Thymus (tissue), 11 donors: ENCODE results near the gene GPR146. TPM values are rescaled to one million over a fixed set of nuclear protein-coding genes. Genes with fewer than 3 reads are reported as not detected.

Experiments used
- DNase-seq, 9 donors: peaks; one replicate each; pipeline ENCODE4 v3.0.0-alpha.2; 2013; ENCODE audit warnings: low spot score in 9 of 9, low read depth in 6 of 9, missing footprints in 1 of 9
- H3K27ac ChIP-seq, 2 donors: one replicate each; pipeline ENCODE4 v1.5.1; 2013; ENCODE audit warnings: control low read depth in 1 of 2, low read depth in 1 of 2, low read length in 1 of 2, mild to moderate bottlenecking in 1 of 2, moderate library complexity in 1 of 2
- H3K27me3 ChIP-seq, 2 donors: one replicate each; pipeline ENCODE4 v1.5.1; 2013; ENCODE audit warnings: low read length in 1 of 2; ENCODE audit not compliant: control insufficient read depth in 2 of 2, insufficient read depth in 1 of 2
- H3K36me3 ChIP-seq, 2 donors: one replicate each; pipeline ENCODE4 v1.5.1; 2013; ENCODE audit warnings: low read length in 1 of 2, mild to moderate bottlenecking in 1 of 2, moderate library complexity in 1 of 2; ENCODE audit not compliant: control insufficient read depth in 2 of 2, insufficient read depth in 2 of 2
- H3K4me1 ChIP-seq, 2 donors: one replicate each; pipeline ENCODE4 v1.5.1; 2013; ENCODE audit warnings: low read length in 2 of 2; ENCODE audit not compliant: control insufficient read depth in 2 of 2, insufficient read depth in 2 of 2
- H3K4me3 ChIP-seq, 2 donors: one replicate each; pipeline ENCODE4 v1.5.1; 2013; ENCODE audit warnings: low read length in 2 of 2, control low read depth in 1 of 2, mild to moderate bottlenecking in 1 of 2
- H3K9me3 ChIP-seq, 2 donors: one replicate each; pipeline ENCODE4 v1.5.1; 2013; ENCODE audit warnings: low read length in 1 of 2, mild to moderate bottlenecking in 1 of 2; ENCODE audit not compliant: control insufficient read depth in 2 of 2, insufficient read depth in 1 of 2
- WGBS: extraction: QIAGEN DNeasy Blood & Tissue Kit; methylation state at CpG from one replicate; pipeline ENCODE4 v1.1.7; 2013; 5-methylcytosine and 5-hydroxymethylcytosine counted together
- polyA plus RNA-seq: library from polyadenylated mRNA; stranded (reverse); fragments of 200-250 nt; gene quantifications from one replicate; pipeline ENCODE4 v1.2.3, GENCODE V29; 2013
- total RNA-seq: library from RNA; stranded (reverse); fragments of 120-200 nt; gene quantifications from one replicate; pipeline ENCODE4 v1.2.4, GENCODE V29; 2013
- donor health status: healthy.

Gene GPR146
- total and polyA plus RNA-seq, 2 donors = 2.7 to 12.6 TPM

DNA sequence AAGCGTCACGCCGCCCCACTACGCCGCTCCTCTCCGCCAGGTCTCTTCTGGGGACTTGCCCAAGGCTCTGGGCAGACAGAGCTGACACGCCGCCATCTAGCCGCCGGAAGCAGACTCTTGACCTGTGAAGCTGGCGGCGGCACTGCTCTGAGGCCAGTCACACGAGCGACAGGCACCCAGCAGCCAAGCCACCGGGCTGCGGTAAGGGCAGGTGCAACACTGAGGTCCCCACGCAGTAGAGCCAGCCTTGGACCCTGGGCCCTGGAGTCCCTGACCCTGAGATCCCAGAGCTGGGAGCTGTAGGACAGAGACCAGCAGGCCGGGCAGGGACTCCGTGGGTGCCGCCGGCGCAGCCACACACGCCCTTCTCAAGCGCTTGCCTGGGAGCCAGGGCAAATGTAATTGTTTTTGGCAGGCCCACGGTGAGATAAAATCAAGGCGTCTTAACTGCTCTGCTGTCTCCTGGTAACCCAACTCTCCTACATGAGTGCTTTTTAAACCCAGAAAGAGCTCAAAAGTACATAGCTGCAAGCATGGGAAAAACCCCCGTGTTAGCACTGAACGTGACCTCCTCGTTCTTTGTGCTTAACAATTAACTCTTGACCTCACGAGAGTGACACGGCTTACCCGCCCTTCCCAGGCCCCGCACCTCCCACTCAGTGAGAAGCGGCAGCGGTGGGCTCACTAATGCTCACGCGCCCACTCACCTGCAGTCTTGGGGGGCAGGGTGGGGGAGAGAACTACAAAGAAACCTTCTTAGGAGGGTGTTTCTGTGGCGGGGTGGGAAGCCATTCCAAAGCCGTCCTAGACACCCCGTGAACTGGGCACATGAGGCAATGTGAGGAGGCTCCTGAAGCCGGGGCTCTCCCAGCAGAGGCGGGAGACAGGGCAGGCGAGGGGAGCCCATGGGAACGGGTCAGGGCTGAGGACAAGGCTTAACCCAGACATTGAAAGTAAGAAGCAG is 52.1 kb downstream of the GPR146 start:
- WGBS = 96% methylated on average over 44 of the region's 44 CpGs
- H3K4me3 ChIP-seq = no peak overlapping the region
- H3K36me3 ChIP-seq = no peaks in the 10 kb centered on the region
- no peak overlapping the region for H3K27ac ChIP-seq
- peaks cover 0 to 22% of the 10 kb centered on the region in 2 donors for H3K4me1 ChIP-seq
- peaks cover 0 to 1% of the 10 kb centered on the region in 2 donors for H3K9me3 ChIP-seq
- DNase-seq = no peak
- H3K27me3 ChIP-seq = no peaks in the 10 kb centered on the region

DNA sequence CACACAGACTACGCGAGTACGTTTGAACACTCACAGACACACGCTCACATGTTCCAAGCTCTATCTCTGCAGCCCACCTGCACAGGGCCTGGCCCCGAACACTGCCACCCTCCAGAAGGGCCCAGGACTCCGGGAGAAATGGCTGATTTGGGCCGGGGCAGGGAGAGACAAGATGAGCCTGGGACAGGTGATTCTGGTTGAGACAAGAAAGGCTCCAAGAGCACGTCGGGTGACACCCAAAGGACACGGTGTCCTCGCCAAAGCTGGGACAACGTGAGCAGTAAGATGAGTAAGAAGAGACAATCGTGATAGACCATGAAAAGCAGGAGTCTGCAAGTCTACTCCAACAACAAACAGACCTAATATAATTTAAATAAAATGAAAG is 52.8 kb downstream of the GPR146 start:
- Histone ChIP-seq H3K9me3 (peaks cover 0 to 1% of the 10 kb centered on the region in 2 donors), H3K27ac (no peak overlapping the region), H3K4me1 (peaks cover 0 to 25% of the 10 kb centered on the region in 2 donors), H3K27me3 (no peaks in the 10 kb centered on the region), H3K4me3 (no peak overlapping the region), H3K36me3 (no peaks in the 10 kb centered on the region)
- DNase-seq = no peak
- 93% methylated on average over 13 of the region's 13 CpGs for WGBS

DNA sequence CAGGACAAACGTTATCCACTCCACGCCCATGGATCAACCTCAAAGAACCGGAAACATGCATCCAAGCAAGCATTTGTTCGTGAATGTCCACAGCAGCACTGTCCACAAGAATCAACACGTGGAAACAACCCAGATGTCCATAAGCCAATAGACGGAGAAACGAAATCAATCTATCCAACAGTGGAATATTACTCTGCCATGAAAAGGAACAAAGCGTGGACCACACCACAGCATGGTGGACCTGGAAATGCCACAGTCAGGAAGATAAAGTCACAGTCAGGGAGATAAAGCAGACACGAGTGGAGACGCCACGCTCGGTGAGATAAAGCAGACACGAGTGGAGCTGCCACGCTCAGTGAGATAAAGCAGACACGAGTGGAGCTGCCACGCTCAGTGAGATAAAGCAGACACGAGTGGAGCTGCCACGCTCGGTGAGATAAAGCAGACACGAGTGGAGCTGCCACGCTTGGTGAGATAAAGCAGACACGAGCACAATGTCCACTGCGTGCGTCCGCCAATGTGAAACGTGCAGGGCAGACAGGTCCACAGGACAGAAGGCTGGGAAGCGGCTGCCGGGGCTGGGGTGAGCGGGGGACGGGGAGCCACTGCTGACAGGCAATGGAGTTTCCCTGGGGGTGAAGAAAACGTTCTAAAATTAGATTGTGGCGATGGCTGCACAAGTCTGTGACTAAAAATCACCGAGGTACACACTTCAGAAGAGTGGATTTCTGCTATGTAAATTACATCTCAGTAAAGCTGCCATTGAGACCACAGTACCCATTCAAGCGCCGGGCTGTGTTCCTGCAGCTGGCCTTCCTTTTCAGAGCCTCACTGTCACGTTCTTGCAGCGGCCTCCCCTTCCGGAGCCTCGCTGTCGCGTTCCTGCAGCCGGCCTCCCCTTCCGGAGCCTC is 54.2 kb downstream of the GPR146 start:
- no peaks in the 10 kb centered on the region for H3K27me3 ChIP-seq
- no peak overlapping the region for H3K4me3 ChIP-seq
- no peak for DNase-seq
- no peaks in the 10 kb centered on the region for H3K36me3 ChIP-seq
- H3K9me3 ChIP-seq = peaks cover 0 to 1% of the 10 kb centered on the region in 2 donors
- H3K4me1 ChIP-seq = peaks cover 0 to 25% of the 10 kb centered on the region in 2 donors
- WGBS = 96% methylated on average over 43 of the region's 43 CpGs
- H3K27ac ChIP-seq = no peak overlapping the region

DNA sequence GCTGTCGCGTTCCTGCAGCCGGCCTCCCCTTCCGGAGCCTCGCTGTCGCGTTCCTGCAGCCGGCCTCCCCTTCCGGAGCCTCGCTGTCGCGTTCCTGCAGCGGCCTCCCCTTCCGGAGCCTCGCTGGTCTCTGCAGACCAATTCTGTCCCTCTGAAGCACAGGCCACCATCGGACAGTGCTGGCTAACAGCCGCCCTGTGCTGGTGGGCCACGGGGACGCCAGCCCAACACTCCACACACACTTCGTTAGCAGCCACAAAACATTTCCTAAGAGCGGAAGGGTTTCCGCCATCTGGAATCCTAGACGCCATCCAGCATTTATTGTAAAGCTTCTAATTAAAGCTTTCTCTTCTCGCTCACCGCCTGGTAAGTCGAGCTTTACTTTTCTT is 54.8 kb downstream of the GPR146 start:
- no peak overlapping the region for H3K4me3 ChIP-seq
- WGBS = over 99% methylated on average over 26 of the region's 26 CpGs
- no peaks in the 10 kb centered on the region for H3K27me3 ChIP-seq
- peaks cover 0 to 29% of the 10 kb centered on the region in 2 donors for H3K4me1 ChIP-seq
- H3K9me3 ChIP-seq = peaks cover 0 to 1% of the 10 kb centered on the region in 2 donors
- H3K36me3 ChIP-seq = no peaks in the 10 kb centered on the region
- no peak overlapping the region for H3K27ac ChIP-seq
- DNase-seq = no peak

DNA sequence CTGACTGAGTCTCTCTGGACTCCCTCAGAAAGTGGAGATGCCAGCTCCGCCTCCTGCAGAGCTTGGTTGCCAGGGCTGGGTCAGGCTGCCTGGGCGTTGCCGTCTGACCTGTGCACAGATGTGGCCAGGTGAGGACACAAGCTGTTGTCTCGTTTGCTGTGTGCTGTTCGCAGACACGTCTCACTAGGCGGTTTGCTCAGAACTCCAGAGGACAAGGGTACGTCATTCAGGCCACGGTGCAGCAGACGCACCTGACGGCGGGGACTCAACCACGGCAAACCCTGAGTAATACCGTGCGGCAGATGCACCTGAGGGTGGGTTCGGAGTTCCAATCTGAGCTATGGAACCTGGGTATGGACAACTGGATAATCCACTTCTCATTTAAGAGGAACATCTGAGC is 55.3 kb downstream of the GPR146 start:
- no peak overlapping the region for H3K4me3 ChIP-seq
- no peak overlapping the region for H3K27ac ChIP-seq
- H3K36me3 ChIP-seq = no peaks in the 10 kb centered on the region
- H3K9me3 ChIP-seq = peaks cover 0 to 1% of the 10 kb centered on the region in 2 donors
- DNase-seq = no peak
- H3K27me3 ChIP-seq = no peaks in the 10 kb centered on the region
- 97% methylated on average over 16 of the region's 16 CpGs for WGBS
- H3K4me1 ChIP-seq = peaks cover 0 to 34% of the 10 kb centered on the region in 2 donors

DNA sequence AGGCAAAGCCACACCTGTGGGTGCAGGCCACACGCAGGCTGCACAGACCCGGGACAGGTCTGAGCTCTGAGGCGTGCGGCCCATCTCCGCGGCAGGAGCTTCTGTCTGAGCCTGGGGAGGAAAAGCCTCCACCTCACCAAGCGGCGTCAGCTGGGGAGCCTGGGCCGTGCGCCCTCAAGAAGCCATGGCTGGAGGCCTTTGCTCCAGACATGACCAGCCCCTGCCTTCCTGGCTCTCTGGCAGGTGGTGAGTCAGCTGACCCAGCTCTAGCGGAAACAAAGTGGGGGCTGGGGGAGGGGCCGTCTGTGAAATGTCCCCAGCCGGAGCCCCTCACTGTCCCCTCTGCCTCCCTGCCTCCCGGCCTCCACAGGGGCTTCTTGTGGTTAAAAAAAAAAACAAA is 56.0 kb downstream of the GPR146 start:
- no peak for DNase-seq
- H3K4me1 ChIP-seq = peaks cover 0 to 39% of the 10 kb centered on the region in 2 donors
- H3K9me3 ChIP-seq = peaks cover 0 to 1% of the 10 kb centered on the region in 2 donors
- H3K27me3 ChIP-seq = no peaks in the 10 kb centered on the region
- H3K36me3 ChIP-seq = no peaks in the 10 kb centered on the region
- H3K27ac ChIP-seq = no peak overlapping the region
- H3K4me3 ChIP-seq = no peak overlapping the region
- WGBS = 88% methylated on average over 14 of the region's 14 CpGs

DNA sequence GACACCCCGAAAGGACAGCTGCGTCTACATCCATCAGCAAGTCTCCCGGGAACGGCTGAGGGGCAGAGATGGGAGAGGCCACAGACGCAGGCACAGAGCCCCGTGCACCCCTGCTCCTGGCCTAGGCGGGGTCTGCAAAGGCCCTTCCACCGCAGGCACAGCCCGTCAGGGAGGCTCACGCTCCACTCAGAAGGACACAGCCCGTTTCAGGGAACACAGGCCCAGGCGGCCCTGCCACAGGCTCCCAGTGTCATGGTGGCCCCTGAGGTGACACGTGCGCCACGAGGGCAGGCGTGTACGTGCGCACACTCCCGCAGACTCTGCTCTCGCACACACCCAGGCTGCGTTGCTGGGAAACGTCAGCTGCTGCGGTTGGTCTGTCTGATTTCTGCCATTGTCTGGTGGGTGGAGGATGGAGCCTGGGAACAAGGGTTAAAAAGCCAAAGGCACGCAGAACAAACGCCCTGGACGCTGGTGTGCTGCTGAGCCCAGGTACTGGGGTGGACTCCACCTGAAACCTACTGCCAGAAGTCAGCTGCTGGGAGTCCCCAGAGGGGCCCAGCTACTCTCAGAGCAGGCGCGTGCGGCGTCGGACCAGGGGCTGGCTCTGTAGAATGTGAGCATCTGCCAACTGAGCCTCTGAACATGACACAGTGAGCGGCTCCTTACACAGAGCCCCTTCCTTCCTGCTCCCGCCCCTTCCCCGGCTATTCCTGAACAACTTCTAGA is 56.7 kb downstream of the GPR146 start:
- WGBS = 96% methylated on average over 34 of the region's 34 CpGs
- Histone ChIP-seq H3K36me3 (no peaks in the 10 kb centered on the region), H3K27ac (no peak overlapping the region), H3K4me3 (no peak overlapping the region), H3K4me1 (peaks cover 0 to 39% of the 10 kb centered on the region in 2 donors), H3K9me3 (peaks cover 0 to 1% of the 10 kb centered on the region in 2 donors), H3K27me3 (no peaks in the 10 kb centered on the region)
- no peak for DNase-seq

DNA sequence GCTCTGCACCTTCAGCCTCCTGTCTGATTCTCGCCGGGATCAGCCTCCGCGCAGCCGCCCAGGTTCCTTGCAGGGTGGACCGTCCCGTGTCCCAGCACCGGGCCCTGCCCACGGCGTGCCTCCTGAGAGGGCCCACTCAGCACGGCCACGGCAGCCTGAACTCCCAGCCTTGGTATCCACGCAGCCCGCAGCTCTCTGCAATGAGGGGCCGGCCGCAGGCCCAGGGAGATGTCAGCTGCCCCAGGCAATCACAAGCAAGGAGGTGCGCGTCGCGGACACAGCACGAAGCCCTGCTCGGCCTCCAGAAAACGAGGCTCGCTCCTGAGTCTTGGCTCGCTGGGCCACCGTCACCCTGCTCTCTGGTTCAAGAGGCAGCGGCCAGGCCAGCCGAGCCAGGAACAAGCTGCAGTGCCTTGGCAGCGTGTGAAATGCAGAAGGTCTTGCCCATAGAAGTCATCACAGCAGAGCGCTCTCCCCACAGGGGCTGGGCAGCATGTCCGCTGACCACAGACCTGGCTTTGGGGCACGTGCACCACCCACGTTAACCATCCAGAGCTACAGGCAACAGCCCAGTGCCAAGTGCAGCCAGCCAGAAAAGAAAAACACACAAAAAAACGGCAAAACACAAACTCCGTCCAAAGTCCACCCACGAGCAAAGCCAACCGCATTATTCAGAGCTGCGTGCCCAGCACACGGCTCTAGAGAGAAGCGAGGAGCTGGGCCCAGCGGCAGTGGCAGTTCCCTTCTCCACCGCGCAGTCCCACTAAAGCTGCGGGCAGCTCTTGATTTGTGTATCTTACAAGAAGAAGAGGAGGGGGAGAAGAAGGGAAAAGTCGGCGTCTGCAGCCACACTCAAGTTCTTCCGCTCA is 57.5 kb downstream of the GPR146 start:
- DNase-seq = no peak
- H3K36me3 ChIP-seq = no peaks in the 10 kb centered on the region
- peaks cover 0 to 42% of the 10 kb centered on the region in 2 donors for H3K4me1 ChIP-seq
- 97% methylated on average over 47 of the region's 47 CpGs for WGBS
- peaks cover 0 to 1% of the 10 kb centered on the region in 2 donors for H3K9me3 ChIP-seq
- H3K27ac ChIP-seq = no peak overlapping the region
- H3K27me3 ChIP-seq = no peaks in the 10 kb centered on the region
- no peak overlapping the region for H3K4me3 ChIP-seq
